ENCODE data around the gene CFAP299.

- TF ChIP-seq, protein P1, sequence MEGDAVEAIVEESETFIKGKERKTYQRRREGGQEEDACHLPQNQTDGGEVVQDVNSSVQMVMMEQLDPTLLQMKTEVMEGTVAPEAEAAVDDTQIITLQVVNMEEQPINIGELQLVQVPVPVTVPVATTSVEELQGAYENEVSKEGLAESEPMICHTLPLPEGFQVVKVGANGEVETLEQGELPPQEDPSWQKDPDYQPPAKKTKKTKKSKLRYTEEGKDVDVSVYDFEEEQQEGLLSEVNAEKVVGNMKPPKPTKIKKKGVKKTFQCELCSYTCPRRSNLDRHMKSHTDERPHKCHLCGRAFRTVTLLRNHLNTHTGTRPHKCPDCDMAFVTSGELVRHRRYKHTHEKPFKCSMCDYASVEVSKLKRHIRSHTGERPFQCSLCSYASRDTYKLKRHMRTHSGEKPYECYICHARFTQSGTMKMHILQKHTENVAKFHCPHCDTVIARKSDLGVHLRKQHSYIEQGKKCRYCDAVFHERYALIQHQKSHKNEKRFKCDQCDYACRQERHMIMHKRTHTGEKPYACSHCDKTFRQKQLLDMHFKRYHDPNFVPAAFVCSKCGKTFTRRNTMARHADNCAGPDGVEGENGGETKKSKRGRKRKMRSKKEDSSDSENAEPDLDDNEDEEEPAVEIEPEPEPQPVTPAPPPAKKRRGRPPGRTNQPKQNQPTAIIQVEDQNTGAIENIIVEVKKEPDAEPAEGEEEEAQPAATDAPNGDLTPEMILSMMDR (IDR thresholded peaks at IDR 0.05) = no peak
- TF ChIP-seq POLR2A (IDR thresholded peaks at IDR 0.05) = no peak
Measured at GRCh38 chr4:80409809-80410208, 74.3 kb downstream of the CFAP299 start.

All from Peyer's patch (tissue), 4 donors.